K562 (cell line): ENCODE data around the gene ZNF420. TPM values are rescaled to one million over a fixed set of nuclear protein-coding genes. Genes with fewer than 3 reads are reported as not detected.
"Not testable (repeated sequence)": the region's sequence is repeated elsewhere in the genome, so short reads cannot be mapped to it uniquely, and the experiment has no call there.

ENCODE experiments used
- ATAC-seq: fragments of 200-7000 bp; cut with Tn5 transposase; 3 replicates; pipeline ENCODE4 v1.9.1; 2020; ENCODE audit warnings: moderate library complexity
- BruUV-seq: library from RNA; stranded (reverse); fragments of 400-500 nt; replicated peaks from 2 replicates; lab custom pipeline; 2021; lab: Mats Ljungman, UMichigan
- CTCF ChIA-PET: fragments of 300-600 bp; formaldehyde crosslinking; extraction: SDS; loops from one replicate; lab custom pipeline; 2021; ENCODE audit warnings: low intra/inter-chr PET ratio; lab: Yijun Ruan, JAX
- POLR2A ChIA-PET: fragments of 300-600, 350-650 bp; sonication (Branson Sonifier 250); formaldehyde crosslinking; extraction: SDS; loops from one replicate; lab custom pipeline; 2021; ENCODE audit warnings: antibody characterized with exemption, inconsistent platforms; lab: Yijun Ruan, JAX
- DNase-seq, 4 experiments: peaks; one replicate each; pipeline versions ENCODE4 v3.0.0 to v3.0.0-alpha.2; 2011 to 2018; ENCODE audit warnings: low spot score in 3 of 4, mixed read lengths in 3 of 4; ENCODE audit errors: extremely low read depth in 1 of 4
- FAIRE-seq: peaks from 2 replicates; lab custom pipeline; 2011; peaks lifted over from hg19 to GRCh38; lab: Jason Lieb, UNC
- H2AFZ ChIP-seq: 2 replicates; pipeline ENCODE4 v1.6.0; 2011; ENCODE audit warnings: low read depth, low read length, control low read depth, inconsistent platforms
- H3K27ac ChIP-seq: fragments of 200-600 bp; 3 replicates; pipeline ENCODE4 v1.8.0; 2011; ENCODE audit warnings: low read depth, mild to moderate bottlenecking, control low read depth, inconsistent platforms, low read length, moderate library complexity, mixed read lengths; ENCODE audit errors: extremely low read depth
- H3K27me3 ChIP-seq, 2 experiments: fragments of 300-600 bp in 1 of 2; 2 replicates in 1 of 2; 3 replicates in 1 of 2; pipeline versions ENCODE4 v1.6.0 to v1.8.0; 2011; ENCODE audit warnings: inconsistent platforms in 2 of 2, low read length in 2 of 2, mild to moderate bottlenecking in 1 of 2, mixed read lengths in 1 of 2, moderate library complexity in 1 of 2; ENCODE audit not compliant: control insufficient read depth in 2 of 2, insufficient read depth in 2 of 2
- H3K36me3 ChIP-seq: fragments of 300-600 bp; 3 replicates; pipeline ENCODE4 v1.8.0; 2011; ENCODE audit warnings: mild to moderate bottlenecking, low read length, inconsistent platforms; ENCODE audit not compliant: control insufficient read depth, insufficient read depth
- H3K4me1 ChIP-seq, 2 experiments: fragments of 200-600 bp in 1 of 2; replicated peaks in 1 of 2; 2 replicates in 1 of 2; 3 replicates in 1 of 2; pipeline versions ENCODE4 v1.5.1 to v1.8.0; 2011; ENCODE audit warnings: inconsistent platforms in 2 of 2, low read length in 2 of 2, mild to moderate bottlenecking in 1 of 2, mixed read lengths in 1 of 2, moderate library complexity in 1 of 2; ENCODE audit not compliant: control insufficient read depth in 2 of 2, insufficient read depth in 2 of 2
- H3K4me2 ChIP-seq: 2 replicates; pipeline ENCODE4 v1.6.1; 2011; ENCODE audit warnings: low read length, control low read depth, inconsistent platforms, mixed read lengths; ENCODE audit not compliant: insufficient read depth
- H3K4me3 ChIP-seq: fragments of 200-600 bp; sonication (generic), shearing (Covaris generic); 2 replicates; pipeline ENCODE4 v1.5.1; 2016; ENCODE audit warnings: control low read depth, inconsistent platforms
- H3K79me2 ChIP-seq: fragments of 200-600 bp; 3 replicates; pipeline ENCODE4 v1.8.0; 2011; ENCODE audit warnings: low read length, inconsistent platforms; ENCODE audit not compliant: control insufficient read depth, insufficient read depth
- H3K9ac ChIP-seq, 2 experiments: 2 replicates each; pipeline versions ENCODE4 v1.6.0 to v1.6.1; 2011; ENCODE audit warnings: low read depth in 2 of 2, low read length in 2 of 2, control low read depth in 1 of 2, inconsistent platforms in 1 of 2, mild to moderate bottlenecking in 1 of 2, mixed read lengths in 1 of 2; ENCODE audit not compliant: insufficient read depth in 1 of 2
- H3K9me1 ChIP-seq: one replicate; pipeline ENCODE4 v1.6.0; 2011; ENCODE audit warnings: inconsistent platforms, mild to moderate bottlenecking, low read length, moderate library complexity; ENCODE audit not compliant: control insufficient read depth, insufficient read depth
- H3K9me3 ChIP-seq: replicated peaks from 2 replicates; pipeline ENCODE4 v1.5.1; 2011; ENCODE audit warnings: low read depth, low read length, inconsistent platforms; ENCODE audit not compliant: control insufficient read depth, insufficient read depth
- H4K20me1 ChIP-seq: replicated peaks from 2 replicates; pipeline ENCODE4 v1.6.1; 2011; ENCODE audit warnings: low read length, inconsistent platforms, mixed read lengths; ENCODE audit not compliant: control insufficient read depth, insufficient read depth
- ATF1 ChIP-seq, 2 experiments: fragments of 450-650 bp in 1 of 2; IDR thresholded peaks; 2 replicates each; pipeline ENCODE4 v1.6.1; 2016; ENCODE audit warnings: missing compliant biosample characterization in 1 of 2, missing genetic modification characterization in 1 of 2
- BCOR ChIP-seq: fragments of 450-650 bp; IDR thresholded peaks from 2 replicates; pipeline ENCODE4 v1.6.1; 2016
- CTBP1 ChIP-seq: fragments of 450-650 bp; IDR thresholded peaks from 2 replicates; pipeline ENCODE4 v1.6.1; 2016; ENCODE audit warnings: borderline replicate concordance
- HDAC1 ChIP-seq, 2 experiments: fragments of 450-650 bp; IDR thresholded peaks; 2 replicates each; pipeline ENCODE4 v1.6.1; 2016 to 2017; ENCODE audit warnings: inconsistent platforms in 1 of 2, mild to moderate bottlenecking in 1 of 2, moderate library complexity in 1 of 2
- KDM2B ChIP-seq: fragments of 250-450 bp; sonication (Bioruptor Pico); IDR thresholded peaks from 2 replicates; pipeline ENCODE4 v1.8.0; 2021; ENCODE audit warnings: mild to moderate bottlenecking, moderate library complexity
- NBN ChIP-seq: fragments of 450-650 bp; IDR thresholded peaks from 2 replicates; pipeline ENCODE4 v1.6.1; 2016; ENCODE audit warnings: low read depth, mild to moderate bottlenecking
- ZNF146 ChIP-seq: IDR thresholded peaks from one replicate; pipeline ENCODE4 v1.6.1; 2018; ENCODE audit warnings: missing compliant biosample characterization; ENCODE audit not compliant: unreplicated experiment
- ZNF584 ChIP-seq: fragments of 200-800 bp; sonication (Bioruptor generic); IDR thresholded peaks from 2 replicates; pipeline ENCODE4 v1.6.1; 2016; ENCODE audit warnings: low read depth, mild to moderate bottlenecking, missing genetic modification characterization, missing compliant biosample characterization
- WGBS: fragments of 100-300 bp; shearing (Covaris generic); methylation state at CpG from one replicate; pipeline ENCODE4 v1.1.6; 2016; ENCODE audit warnings: low coverage, mixed read lengths; ENCODE audit not compliant: insufficient coverage; ENCODE audit errors: missing lambda C conversion rate; 5-methylcytosine and 5-hydroxymethylcytosine counted together
- in situ Hi-C: fragments of 300-500 bp; cut with MboI; formaldehyde crosslinking; loops from 4 replicates; pipeline ENCODE4 v1.15.0; 2018; ENCODE audit warnings: inconsistent platforms, mixed read lengths
- intact Hi-C: fragments of 100-400 bp; cut with micrococcal nuclease; formaldehyde crosslinking; loops from 2 replicates; pipeline ENCODE4 v1.14.2; 2022
- polyA plus RNA-seq, 8 experiments: library from polyadenylated mRNA; depleted of rRNA in 4 of 8; stranded (reverse) in 5 of 8; unstranded in 3 of 8; fragments of >200 nt; fragmentation: Nextera tagmentation in 2 of 8; fragmentation: Illumina TruSeq in 1 of 8; extraction: Ambion mirVana in 2 of 8; extraction: Trizol in 1 of 8; gene quantifications; 2 replicates each; pipeline versions ENCODE4 v1.2.1 to v1.2.3, GENCODE V29; 2011 to 2014; ENCODE audit warnings: inconsistent platforms in 1 of 8, missing spikeins in 1 of 8
- total RNA-seq, 7 experiments: library from RNA; depleted of rRNA in 6 of 7; stranded (reverse); fragments of >200 nt in 6 of 7; fragmentation: Illumina TruSeq in 2 of 7; extraction: Trizol in 2 of 7; gene quantifications; 2 replicates each; pipeline versions ENCODE4 v1.2.1 to v1.2.3, GENCODE V29; 2011 to 2021; ENCODE audit warnings: low replicate concordance in 1 of 7
- TF ChIP-seq, protein P1 (sequence below): fragments of 450-650 bp; IDR thresholded peaks from 2 replicates; pipeline ENCODE4 v1.6.1; 2016; ENCODE audit warnings: borderline replicate concordance
- TF ChIP-seq, protein P2 (sequence below): sonication (generic); formaldehyde crosslinking; IDR thresholded peaks from 2 replicates; pipeline ENCODE4 v1.8.1; 2023; ENCODE audit warnings: mild to moderate bottlenecking, missing genetic modification reagents
- TF ChIP-seq, protein P3 (sequence below): fragments of 250-450 bp; sonication (Bioruptor Pico); IDR thresholded peaks from 2 replicates; pipeline ENCODE4 v1.5.0; 2020; ENCODE audit warnings: mild to moderate bottlenecking

ZNF420 gene
- total and polyA plus RNA-seq, 9 of the 15 experiments (the other 6 are each of a cell fraction or from before 2014, with no cell fraction given), result 2.6 to 7.2 (median 5.1) TPM

DNA sequence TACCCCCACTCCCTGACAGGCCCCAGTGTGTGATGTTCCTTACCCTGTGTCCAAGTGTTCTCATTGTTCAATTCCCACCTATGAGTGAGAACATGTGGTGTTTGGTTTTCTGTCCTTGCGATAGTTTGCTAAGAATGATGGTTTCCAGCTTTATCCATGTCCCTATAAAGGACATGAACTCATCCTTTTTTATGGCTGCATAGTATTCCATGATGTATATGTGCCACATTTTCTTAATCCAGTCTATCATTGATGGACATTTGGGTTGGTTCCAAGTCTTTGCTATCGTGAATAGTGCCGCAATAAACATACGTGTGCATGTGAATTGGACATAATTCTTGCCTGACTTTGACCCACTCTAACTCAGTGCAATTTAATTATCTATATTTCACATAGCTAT lies 1.7 kb upstream of the ZNF420 start:
- H3K9ac ChIP-seq, in situ Hi-C loops, intact Hi-C loops, ATAC-seq, H3K4me2 ChIP-seq: not testable (repeated sequence)
- H3K79me2 ChIP-seq, result peaks cover 30% of the 10 kb centered on the region
- TF ChIP-seq BCOR (peak; percentile 38; the same call in 1 of the 2 replicates), ZNF146 (CRISPR knock-in tag) (peak; percentile 34)
- TF ChIP-seq, all 486 proteins: peak for 2; not testable (repeated sequence) for 484
- H3K9me1 ChIP-seq, CTCF ChIA-PET, H3K4me1 ChIP-seq, H3K27ac ChIP-seq, H3K9me3 ChIP-seq, H3K36me3 ChIP-seq, BruUV-seq, POLR2A ChIA-PET, H4K20me1 ChIP-seq, FAIRE-seq, H3K4me3 ChIP-seq, DNase-seq, H3K27me3 ChIP-seq, H2AFZ ChIP-seq: not testable (repeated sequence)
- 36% methylated on average over 3 of the region's 4 CpGs for WGBS

DNA sequence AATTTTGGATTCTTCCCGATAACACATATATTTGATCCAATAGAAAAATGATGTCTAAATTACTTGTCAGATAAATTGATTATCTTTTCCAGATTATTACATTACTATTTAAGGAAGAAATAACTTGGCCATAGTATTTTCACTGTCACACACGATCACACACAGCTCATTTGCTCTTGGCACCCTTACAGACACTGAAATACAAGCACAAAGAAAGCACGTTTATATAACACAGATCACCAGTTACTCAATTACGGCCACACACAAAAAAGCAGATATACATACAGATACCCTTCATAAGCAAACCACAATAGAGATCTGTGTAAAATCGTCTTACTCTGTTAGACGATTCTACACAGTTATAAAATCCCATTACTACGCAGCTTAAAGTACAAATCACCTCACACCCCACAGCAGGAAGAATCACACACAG lies 716 bp upstream of the ZNF420 start:
- in situ Hi-C loops, result no loop called here

More for the DNA sequence above, 716 bp upstream of the ZNF420 start:
- intact Hi-C loops, result no loop called here
- Histone ChIP-seq H3K9me3 (peaks cover 3% of the 10 kb centered on the region; the same call in 1 of the 2 replicates), H3K9ac (peak overlapping the region; percentile 71 to 96), H3K4me2 (peak overlapping the region; percentile 97), H3K27ac (peak overlapping the region; percentile 71), H3K79me2 (peaks cover 30% of the 10 kb centered on the region), H3K27me3 (no peaks in the 10 kb centered on the region), H3K9me1 (no peaks in the 10 kb centered on the region), H3K36me3 (no peaks in the 10 kb centered on the region), H3K4me3 (peak overlapping the region; percentile 79), H4K20me1 (no peaks in the 10 kb centered on the region), H3K4me1 (peaks cover 0 to 8% of the 10 kb centered on the region in 2 experiments; a peak in 2 of 5 replicates), H2AFZ (peak overlapping the region; percentile 96)
- DNase-seq (no peak), FAIRE-seq (peak; percentile 37), ATAC-seq (no peak)
- BruUV-seq, result no TSS peak
- CTCF ChIA-PET, result no interaction called here
- POLR2A ChIA-PET, result interaction anchor here (0.6 to 1.0 kb wide), 3 partner anchors 9 to 925 kb away, joined by 3 read pairs; no protein-coding TSS in a partner anchor
- TF ChIP-seq HDAC1 (IDR thresholded peaks at IDR 0.05) (peak in 1 of 2 experiments; percentile 50; a peak in 1 of 4 replicates), KDM2B (no peak), ATF1 (CRISPR knock-in tag; IDR thresholded peaks at IDR 0.05) (no peak), ATF1 (tag; IDR thresholded peaks at IDR 0.05) (no peak), NBN (peak; percentile 49; the same call in 1 of the 2 replicates), ZNF584 (CRISPR knock-in tag) (0 out of 2 replicates have a peak, but pooled peaks have one; percentile 14), CTBP1 (no peak)
- TF ChIP-seq, protein P1, sequence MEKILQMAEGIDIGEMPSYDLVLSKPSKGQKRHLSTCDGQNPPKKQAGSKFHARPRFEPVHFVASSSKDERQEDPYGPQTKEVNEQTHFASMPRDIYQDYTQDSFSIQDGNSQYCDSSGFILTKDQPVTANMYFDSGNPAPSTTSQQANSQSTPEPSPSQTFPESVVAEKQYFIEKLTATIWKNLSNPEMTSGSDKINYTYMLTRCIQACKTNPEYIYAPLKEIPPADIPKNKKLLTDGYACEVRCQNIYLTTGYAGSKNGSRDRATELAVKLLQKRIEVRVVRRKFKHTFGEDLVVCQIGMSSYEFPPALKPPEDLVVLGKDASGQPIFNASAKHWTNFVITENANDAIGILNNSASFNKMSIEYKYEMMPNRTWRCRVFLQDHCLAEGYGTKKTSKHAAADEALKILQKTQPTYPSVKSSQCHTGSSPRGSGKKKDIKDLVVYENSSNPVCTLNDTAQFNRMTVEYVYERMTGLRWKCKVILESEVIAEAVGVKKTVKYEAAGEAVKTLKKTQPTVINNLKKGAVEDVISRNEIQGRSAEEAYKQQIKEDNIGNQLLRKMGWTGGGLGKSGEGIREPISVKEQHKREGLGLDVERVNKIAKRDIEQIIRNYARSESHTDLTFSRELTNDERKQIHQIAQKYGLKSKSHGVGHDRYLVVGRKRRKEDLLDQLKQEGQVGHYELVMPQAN, result peak; percentile 50; the same call in 1 of the 2 replicates
- TF ChIP-seq, protein P2, sequence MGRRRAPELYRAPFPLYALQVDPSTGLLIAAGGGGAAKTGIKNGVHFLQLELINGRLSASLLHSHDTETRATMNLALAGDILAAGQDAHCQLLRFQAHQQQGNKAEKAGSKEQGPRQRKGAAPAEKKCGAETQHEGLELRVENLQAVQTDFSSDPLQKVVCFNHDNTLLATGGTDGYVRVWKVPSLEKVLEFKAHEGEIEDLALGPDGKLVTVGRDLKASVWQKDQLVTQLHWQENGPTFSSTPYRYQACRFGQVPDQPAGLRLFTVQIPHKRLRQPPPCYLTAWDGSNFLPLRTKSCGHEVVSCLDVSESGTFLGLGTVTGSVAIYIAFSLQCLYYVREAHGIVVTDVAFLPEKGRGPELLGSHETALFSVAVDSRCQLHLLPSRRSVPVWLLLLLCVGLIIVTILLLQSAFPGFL (CRISPR knock-in tag), result no peak
- TF ChIP-seq, protein P3, sequence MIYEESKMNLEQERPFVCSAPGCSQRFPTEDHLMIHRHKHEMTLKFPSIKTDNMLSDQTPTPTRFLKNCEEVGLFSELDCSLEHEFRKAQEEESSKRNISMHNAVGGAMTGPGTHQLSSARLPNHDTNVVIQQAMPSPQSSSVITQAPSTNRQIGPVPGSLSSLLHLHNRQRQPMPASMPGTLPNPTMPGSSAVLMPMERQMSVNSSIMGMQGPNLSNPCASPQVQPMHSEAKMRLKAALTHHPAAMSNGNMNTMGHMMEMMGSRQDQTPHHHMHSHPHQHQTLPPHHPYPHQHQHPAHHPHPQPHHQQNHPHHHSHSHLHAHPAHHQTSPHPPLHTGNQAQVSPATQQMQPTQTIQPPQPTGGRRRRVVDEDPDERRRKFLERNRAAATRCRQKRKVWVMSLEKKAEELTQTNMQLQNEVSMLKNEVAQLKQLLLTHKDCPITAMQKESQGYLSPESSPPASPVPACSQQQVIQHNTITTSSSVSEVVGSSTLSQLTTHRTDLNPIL (CRISPR knock-in tag), result no peak
- 12% methylated on average over 7 of the region's 7 CpGs for WGBS
